NCI-H446 treated with DMSO at 0.1 percent for 48 hours (cell line): ENCODE data around the gene MICU2.
"Not testable (repeated sequence)": the region's sequence is repeated elsewhere in the genome, so short reads cannot be mapped to it uniquely, and the experiment has no call there.

Experiments
- DNase-seq: peaks from one replicate; lab custom pipeline; 2025; lab: John Stamatoyannopoulos, UW

The MICU2 gene

DNA sequence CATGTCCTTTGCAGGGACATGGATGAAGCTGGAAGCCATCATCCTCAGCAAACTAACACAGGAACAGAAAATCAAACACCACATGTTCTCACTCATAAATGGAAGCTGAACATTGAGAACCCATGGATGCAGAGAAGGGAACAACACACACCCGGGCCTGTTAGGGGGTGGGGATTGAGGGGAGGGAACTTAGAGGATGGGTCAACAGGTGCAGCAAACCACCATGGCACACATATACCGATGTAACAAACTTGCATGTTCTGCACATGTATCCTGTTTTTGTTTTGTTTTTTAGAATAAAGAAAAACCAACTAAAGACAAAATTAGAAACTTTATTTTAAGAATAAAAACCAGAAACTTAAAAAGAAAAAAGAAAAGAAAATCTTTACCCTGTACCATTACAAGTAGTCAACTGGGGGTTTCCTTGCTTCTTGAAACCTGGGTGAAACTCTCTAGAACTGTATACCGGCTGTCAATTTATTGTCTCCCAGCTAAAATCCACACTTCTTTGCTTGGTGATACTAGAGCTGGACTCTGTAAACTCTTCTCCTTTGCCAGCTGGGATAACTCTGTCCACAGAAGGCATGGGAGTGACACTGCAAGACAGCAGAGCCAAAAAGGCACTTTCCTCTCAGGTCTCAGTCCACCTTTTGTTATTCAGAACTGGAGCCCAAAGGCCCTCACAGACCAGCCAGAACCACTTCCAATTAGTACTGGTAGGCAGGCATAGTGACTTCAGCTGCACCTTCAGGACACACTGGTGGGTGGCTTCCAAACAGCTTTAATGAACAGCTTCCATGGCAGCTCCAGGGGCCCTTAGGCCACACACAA, 9.0 kb downstream of the MICU2 start:
- no peak for DNase-seq

GRCh38 chr13:21590665-21591456, 13.1 kb downstream of the MICU2 start:
- DNase-seq: not testable (repeated sequence)

DNA sequence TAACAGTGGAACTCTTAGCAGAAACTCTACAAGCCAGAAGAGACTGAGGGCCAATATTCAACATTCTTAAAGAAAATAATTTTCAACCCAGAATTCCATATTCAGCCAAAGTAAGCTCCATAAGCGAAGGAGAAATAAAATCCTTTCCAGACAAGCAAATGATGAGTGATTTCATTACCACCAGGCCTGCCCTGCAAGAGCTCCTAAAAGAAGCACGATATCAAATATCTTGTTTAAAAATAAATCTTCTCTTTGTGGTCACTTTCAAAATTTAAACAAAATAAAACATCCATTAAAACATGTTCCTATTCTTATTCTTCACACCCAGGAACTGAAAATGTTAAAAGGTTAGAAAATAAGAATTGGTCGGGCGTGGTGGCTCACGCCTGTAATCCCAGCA, 13.7 kb downstream of the MICU2 start:
- no peak for DNase-seq

GRCh38 chr13:21589510-21589909, 14.5 kb downstream of the MICU2 start:
- DNase-seq: not testable (repeated sequence)

- DNase-seq: not testable (repeated sequence)
Measured at GRCh38 chr13:21588411-21588810, 15.6 kb downstream of the MICU2 start.

GRCh38 chr13:21584973-21585592, 18.9 kb downstream of the MICU2 start:
- DNase-seq: no peak

- no peak for DNase-seq
Measured at GRCh38 chr13:21583478-21583877, 20.5 kb downstream of the MICU2 start.

- no peak for DNase-seq
Measured at GRCh38 chr13:21580736-21581135, 23.2 kb downstream of the MICU2 start.

DNA sequence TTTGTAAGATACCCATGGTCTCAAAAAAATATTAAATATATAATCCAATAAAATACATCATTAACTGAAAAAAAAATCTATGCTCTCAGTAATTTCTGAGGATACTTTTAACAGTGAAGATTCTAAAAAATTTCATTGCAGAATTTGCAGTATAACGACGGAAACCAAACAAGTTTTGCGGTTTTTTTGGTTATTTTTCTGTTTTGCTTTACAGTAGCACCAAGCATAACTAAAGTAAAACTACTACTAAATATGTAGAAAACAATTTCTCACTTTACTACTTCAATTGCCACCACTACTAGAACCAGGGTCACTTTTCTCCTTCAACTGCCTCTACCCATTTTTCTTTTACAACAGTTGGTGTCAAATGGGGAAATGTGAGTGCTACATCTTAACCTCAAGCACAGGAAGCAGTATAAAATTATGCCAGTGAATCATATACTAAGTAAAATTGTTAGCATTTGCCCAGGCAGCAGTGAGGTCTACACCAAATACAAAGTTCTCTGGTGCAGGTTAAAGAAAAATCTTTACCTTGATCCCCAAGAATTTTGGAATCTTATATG, 24.1 kb downstream of the MICU2 start:
- no peak for DNase-seq

GRCh38 chr13:21578748-21579147, 25.2 kb downstream of the MICU2 start:
- DNase-seq: no peak

- no peak for DNase-seq
Measured at GRCh38 chr13:21576426-21576825, 27.5 kb downstream of the MICU2 start.

DNA sequence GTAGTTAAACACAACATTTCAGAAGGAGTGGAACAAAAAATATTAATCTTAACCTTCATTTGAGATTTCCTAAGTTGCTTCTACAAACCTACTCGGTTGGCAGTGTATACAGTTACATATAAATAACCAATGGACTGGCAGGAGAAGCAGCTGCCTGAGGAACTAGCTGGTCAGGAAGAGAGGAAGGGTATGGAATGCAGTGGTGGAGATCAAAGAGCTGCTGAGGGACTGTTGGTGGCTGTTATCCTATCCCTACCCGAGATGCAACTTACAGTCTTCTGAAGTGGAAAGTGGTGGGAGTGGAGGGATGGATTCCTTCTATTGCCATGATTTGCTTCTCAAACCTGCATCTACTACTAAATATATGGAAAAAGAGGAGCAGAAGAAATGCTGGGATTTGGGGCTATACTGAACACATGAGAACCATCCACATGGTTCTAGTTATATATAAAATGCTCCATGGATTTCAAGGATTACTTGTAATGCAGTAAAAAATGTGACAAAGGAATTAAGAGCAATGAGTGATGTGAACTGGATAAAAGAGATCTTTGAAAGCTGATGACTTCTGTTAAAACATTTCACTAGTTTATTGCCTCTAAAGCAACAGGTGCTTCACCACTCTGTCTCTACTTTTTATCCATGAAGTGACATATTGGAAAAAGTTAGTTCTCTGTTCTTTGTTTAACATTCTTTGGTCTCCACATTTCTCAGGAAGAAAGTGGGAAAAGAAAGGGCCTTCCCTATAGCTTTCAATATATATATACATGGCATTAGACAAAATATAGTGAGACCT, 29.9 kb downstream of the MICU2 start:
- no peak for DNase-seq

GRCh38 chr13:21569686-21570085, 34.3 kb downstream of the MICU2 start:
- no peak for DNase-seq

DNA sequence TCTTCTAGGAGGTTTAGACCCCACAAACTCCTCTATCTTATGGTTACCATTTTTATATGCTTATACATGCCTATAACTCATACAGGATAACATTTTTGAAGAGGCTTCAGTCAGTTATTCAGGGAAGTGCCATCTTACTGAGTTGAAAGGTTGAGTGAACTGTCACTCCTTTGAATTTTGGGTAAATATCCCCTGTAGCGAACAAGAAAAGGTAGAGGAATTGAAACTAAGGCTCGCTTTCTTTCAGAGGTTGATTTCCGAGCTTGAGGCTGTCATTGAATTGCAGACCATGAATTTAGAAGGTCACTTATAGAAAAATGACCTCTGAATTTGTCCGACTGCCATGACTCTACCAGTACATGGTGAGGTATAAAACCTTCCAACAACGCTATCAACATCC, 35.1 kb downstream of the MICU2 start:
- no peak for DNase-seq

- DNase-seq: no peak
Measured at GRCh38 chr13:21567714-21568113, 36.3 kb downstream of the MICU2 start.

- no peak for DNase-seq
Measured at GRCh38 chr13:21557995-21558394, 46.0 kb downstream of the MICU2 start.

DNA sequence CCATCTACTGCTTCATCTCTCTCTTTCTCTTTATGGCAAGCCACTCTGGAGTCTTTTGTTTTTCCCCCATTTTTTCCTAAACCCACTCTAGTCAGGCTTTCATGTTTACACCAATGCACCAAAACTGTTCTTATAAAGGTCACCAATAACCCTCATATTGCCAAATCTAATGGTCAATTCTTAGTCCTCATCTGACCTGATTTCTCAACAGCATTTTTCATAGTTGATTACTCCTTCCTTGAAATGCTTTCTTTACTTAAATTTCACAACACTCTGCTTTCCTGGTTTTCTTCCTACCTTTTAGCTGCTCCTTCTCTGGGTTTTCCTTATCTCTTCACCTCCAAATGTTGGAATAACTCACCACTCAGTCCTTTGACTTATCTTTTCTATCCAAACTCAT, 47.9 kb downstream of the MICU2 start:
- no peak for DNase-seq

GRCh38 chr13:21553261-21553660, 50.7 kb downstream of the MICU2 start:
- not testable (repeated sequence) for DNase-seq

GRCh38 chr13:21550918-21551317, 53.1 kb downstream of the MICU2 start:
- no peak for DNase-seq

DNA sequence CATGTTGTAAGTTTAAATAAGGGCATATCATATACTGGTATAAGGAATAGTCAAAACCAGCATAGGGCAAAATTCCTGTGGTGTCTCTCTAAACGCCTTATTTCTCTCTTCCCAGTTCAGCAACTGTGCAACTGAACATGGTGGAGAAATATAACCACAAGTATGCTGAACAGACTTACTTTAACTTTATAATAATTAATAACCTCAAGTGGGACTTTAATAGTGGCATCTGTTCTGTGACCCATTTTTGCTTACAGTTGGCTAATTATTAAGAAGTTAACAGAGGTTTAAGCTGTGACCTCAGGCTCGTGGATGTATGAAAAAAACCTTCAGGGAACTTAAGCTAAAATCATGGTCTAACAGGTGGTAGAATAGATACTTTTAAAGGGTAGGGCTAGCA, 54.3 kb downstream of the MICU2 start:
- no peak for DNase-seq

- no peak for DNase-seq
Measured at GRCh38 chr13:21548577-21548976, 55.4 kb downstream of the MICU2 start.

- no peak for DNase-seq
Measured at GRCh38 chr13:21546372-21546771, 57.6 kb downstream of the MICU2 start.
